ENCODE measurements around the gene DNAJB12.

GRCh38 chr10:72342911-72343310, 11.8 kb downstream of the DNAJB12 start:
- TF ChIP-seq POLR2A (IDR thresholded peaks at IDR 0.05) (no peak), CTCF (IDR thresholded peaks at IDR 0.05) (no peak)

Data from testis (tissue), 2 donors.